Raji (cell line): ENCODE data around the gene UQCC5.

Experiments used
- POLR2A ChIP-seq: IDR thresholded peaks from 2 replicates; pipeline ENCODE4 v1.6.1; 2011; ENCODE audit warnings: low read depth, low read length, control low read depth; ENCODE audit not compliant: insufficient read depth

UQCC5 gene

GRCh38 chr3:52524752-52525679 lies 11.4 kb upstream of the UQCC5 start:
- no peak for TF ChIP-seq POLR2A

- no peak for TF ChIP-seq POLR2A
Measured at GRCh38 chr3:52525680-52526561, 10.5 kb upstream of the UQCC5 start.

DNA sequence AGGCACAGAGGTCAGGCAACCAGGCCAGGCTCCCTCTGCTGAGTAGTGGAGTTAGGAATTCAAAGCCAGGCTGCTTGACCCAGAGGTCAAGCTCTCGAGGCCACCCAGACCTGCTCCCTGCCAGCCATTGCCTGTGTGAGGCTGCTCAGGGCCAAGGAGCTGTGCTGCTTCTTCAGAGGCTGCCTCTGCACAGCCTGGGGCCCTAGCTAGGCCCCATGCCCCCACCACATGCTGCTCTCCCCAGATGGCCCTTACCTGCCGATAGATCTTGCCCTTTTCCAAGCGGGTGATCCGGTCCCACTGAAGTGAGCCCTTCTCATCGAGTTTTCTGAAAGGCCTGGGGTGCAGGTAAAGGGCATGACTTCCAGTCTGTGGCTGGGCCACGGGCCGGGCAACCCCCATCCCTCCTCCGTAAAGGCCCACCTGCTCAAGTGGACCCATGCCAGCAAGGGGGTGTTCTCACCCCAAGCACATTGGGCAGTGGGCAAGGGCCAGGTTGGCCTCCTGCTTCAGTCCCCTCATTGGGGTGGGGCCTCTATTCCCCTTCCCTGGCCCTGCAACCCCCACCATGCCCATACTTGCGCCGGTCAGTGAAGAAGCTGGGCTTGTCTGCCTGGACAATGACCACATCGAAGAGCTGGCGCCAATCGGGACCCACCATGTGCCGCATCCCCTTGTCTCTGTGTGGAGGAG lies 9.2 kb upstream of the UQCC5 start:
- TF ChIP-seq POLR2A: no peak

- no peak for TF ChIP-seq POLR2A
Measured at GRCh38 chr3:52527732-52528585, 8.4 kb upstream of the UQCC5 start.

DNA sequence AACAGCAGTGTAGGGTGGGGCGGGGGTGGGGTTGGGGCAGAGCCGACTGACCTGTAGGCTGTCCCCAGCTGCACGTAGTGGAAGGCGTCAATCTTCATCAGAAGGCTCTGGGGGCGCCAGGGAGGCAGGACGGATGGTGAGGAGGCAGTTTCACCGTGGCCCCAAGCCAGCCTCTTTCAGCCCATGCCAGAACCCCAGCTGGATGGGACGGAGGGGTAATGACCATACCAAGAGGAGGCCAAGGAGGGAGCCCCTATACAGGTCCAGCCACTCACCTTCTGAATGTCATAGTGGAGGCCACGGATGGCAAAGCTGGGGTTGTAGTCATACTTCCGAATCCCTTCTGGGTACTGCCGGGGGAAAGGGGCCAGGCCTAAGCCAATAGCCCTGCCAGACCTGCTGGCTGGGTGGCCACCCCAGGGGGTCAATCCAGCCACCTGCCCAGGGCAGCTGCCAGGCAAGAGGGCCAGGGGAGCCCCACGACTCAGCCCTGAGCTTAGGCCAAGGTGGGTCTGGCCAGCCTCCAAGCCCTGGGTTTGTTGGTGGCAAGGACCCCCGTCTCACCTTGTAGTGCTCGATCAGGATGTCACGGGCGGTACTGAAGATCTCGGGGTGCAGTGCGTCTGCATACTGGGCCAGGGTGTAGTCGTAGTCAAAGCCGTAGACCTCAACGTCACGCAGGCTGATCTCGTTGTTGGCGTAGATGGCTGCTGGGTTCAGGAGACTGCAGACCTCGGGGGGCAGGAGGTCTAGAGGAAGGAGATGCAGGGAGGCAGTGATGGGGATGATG lies 7.6 kb upstream of the UQCC5 start:
- no peak; the same call in 1 of the 2 replicates for TF ChIP-seq POLR2A

DNA sequence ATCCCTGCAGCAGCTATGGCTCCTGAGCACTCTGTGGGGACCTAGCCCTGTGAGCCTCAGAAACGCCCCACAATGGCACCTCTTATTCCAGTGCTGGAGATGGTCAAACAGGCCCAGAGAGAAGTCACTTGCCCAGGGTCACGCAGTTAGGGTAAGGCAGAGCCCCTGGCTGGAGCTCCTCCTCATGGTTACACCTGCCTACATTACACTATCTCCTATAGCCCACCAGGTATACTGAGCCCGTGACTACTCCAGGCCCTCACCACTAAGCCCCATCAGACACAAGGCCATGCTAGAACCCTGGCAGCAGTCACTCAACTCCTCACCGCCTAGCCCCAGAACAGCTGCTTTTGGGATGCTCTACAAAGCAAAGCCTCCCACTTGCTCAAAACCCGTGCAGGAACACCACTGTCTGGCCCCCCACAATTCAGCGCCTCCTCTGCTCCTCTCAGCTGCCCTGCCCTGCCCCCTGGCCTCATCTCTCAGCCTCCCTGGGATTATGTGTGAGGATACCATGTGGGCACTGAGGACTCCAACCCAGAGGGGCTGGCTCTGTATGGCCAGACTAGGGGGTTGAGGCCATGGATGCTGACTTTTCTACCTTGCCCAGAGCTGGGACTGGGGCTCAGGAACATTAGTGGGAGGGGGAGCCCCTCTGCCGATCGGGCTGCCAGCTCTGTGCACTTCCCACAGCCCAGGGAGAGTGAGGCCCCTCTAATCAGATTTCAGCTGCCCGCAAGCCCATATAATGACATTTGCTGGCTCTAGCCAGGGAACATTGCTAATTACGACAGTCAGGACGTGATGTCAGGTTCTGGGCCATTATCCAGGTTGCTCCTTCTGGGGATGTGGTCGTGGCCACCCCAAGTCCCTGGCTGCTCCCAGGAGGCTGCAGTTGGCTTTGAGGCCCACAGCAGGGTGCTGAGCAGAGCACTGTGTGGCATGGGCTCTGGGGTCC lies 6.8 kb upstream of the UQCC5 start:
- no peak for TF ChIP-seq POLR2A

GRCh38 chr3:52530918-52531826 lies 5.2 kb upstream of the UQCC5 start:
- TF ChIP-seq POLR2A: no peak

DNA sequence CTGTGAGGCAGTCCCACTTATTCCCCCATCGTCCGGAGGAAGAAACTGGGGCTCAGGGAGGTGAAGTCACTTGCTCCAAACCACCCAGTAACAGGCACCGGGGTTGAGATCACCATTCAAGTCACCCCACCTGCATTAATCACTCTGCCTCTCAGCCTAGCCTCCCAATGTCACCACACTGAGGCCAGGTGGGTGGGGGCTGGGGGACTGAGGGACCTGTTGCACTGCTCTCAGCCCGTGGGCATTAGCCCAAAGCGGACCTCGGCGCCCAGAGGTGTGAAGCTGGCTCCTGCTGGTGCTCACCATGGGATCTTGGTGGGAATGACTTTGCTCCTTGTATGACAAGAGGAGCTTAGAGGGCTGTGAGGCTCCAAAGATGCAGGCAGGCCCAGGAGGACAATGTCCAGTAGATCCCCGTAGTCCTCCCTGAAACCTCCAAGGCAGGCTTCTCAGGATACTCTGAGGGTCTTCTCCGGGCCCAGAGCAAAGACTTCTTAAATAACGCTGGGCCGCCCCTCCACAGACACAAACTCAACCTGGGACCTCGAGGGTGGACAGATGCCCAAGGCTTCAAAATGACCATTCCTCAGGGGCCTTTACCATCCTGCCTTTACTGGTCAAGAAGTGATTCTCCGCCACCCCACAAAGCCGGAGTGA lies 4.4 kb upstream of the UQCC5 start:
- no peak for TF ChIP-seq POLR2A

DNA sequence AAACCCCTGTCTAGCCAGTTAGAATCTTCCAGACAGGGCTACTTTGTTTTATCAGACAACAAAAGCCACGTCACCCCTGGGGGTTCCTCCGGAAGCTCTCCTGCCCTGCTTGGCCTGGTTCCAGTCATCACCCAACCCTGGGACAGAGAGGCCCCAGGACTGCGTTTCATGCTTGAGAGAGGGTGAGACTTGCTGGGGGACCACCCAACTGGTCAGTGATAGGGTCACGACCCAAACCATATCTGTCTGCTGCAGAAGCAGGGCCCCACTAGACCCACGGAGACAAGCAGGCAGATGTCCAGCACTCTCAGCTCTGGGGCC lies 3.9 kb upstream of the UQCC5 start:
- TF ChIP-seq POLR2A: no peak

DNA sequence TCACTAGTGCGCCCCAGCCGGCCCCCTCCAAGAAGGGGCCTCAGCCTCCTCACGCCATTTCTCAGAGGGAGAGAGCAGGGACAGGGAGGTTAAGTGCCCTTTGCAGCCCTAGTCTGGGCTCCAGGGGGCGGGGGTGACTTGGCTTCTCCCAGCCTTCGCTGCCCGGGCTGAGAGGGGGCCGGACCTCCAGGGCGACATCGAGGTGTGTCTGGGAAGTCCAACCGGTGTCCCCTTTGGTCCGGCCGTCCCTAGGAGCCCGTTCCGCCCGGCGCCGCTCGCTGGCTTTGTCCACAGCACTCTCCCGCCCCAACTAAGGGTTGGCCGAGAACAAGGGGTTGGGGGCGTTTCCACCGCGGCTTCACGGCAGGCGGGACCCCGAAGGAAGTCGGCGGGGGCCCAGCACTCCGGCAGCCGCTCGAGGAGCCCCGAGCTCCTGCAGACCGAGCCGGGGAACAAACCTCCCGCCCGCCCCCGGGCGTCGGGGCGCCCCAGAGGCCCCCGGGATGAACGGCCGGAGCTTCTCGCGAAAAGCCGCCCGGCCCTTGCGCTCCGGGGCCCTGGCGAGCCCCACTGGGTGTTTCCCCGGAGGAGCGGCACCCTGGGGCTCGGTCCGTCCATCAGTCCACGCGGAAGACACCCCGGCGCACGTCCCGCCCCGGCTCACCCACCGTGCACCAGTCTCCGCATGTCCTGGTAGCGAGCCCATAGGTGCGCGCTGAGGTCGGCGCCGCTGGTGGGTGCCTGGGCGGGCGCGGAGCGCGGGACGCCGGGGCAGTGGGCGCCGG lies 3.4 kb upstream of the UQCC5 start:
- no peak; the same call in 1 of the 2 replicates for TF ChIP-seq POLR2A
